Measurements from ENCODE around the gene PNPLA6.

DNA sequence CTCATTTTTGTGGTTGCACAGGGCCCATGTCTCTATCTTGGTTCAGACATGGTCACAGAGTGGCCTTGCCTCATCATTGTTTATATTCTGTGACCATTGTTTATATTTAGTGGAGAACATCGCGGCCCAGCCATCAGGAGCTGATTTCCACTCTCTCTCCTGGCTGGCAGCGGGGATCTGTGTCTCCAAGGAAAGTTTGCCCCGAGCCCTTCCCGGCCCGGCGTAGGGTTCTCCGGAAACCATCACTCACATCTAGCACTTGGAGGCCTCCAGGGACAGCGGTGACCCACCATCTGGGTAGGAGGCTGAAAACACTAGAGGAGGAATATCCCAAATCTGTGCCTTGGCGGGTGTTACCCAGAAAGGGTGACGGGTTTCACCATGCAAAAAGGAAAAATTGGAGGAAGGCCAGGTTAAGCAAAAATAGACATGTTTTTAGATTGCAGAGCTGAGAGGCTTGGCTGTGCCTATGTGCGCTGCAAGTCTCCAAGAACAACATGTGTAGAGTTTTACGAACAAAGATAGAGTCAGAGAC lies 20.3 kb upstream of the PNPLA6 start:
- TF ChIP-seq, protein P1, sequence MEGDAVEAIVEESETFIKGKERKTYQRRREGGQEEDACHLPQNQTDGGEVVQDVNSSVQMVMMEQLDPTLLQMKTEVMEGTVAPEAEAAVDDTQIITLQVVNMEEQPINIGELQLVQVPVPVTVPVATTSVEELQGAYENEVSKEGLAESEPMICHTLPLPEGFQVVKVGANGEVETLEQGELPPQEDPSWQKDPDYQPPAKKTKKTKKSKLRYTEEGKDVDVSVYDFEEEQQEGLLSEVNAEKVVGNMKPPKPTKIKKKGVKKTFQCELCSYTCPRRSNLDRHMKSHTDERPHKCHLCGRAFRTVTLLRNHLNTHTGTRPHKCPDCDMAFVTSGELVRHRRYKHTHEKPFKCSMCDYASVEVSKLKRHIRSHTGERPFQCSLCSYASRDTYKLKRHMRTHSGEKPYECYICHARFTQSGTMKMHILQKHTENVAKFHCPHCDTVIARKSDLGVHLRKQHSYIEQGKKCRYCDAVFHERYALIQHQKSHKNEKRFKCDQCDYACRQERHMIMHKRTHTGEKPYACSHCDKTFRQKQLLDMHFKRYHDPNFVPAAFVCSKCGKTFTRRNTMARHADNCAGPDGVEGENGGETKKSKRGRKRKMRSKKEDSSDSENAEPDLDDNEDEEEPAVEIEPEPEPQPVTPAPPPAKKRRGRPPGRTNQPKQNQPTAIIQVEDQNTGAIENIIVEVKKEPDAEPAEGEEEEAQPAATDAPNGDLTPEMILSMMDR (IDR thresholded peaks at IDR 0.05) = no peak
- no peak for TF ChIP-seq POLR2A (IDR thresholded peaks at IDR 0.05)

Measured in right lobe of liver (tissue), 4 donors.